ENCODE data around the gene NCOA7.

DNA sequence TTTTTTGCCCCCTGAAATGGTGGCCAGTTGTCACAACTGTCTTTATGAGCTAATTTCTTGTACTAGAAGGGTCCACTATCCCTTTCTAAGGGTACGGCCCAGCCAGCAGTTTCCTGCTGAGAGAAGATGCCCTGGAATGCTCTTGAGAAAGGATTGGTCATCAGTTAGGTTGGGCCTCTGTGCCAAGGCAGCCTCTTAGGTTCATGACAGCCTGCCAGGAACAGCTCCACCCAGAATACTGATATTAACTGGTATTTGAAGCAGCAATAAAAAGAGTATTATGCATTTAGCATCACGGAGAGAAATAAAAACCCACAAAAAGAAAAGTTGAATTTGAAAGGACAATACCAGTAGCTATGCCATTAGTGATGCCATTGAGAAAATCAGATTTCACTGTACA is 156.9 kb downstream of the NCOA7 start:
- TF ChIP-seq, protein P1, sequence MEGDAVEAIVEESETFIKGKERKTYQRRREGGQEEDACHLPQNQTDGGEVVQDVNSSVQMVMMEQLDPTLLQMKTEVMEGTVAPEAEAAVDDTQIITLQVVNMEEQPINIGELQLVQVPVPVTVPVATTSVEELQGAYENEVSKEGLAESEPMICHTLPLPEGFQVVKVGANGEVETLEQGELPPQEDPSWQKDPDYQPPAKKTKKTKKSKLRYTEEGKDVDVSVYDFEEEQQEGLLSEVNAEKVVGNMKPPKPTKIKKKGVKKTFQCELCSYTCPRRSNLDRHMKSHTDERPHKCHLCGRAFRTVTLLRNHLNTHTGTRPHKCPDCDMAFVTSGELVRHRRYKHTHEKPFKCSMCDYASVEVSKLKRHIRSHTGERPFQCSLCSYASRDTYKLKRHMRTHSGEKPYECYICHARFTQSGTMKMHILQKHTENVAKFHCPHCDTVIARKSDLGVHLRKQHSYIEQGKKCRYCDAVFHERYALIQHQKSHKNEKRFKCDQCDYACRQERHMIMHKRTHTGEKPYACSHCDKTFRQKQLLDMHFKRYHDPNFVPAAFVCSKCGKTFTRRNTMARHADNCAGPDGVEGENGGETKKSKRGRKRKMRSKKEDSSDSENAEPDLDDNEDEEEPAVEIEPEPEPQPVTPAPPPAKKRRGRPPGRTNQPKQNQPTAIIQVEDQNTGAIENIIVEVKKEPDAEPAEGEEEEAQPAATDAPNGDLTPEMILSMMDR (IDR thresholded peaks at IDR 0.05) = no peak
- TF ChIP-seq POLR2A (IDR thresholded peaks at IDR 0.05) = no peak
